ENCODE results near the gene ANKLE1. TPM values are rescaled to one million over a fixed set of nuclear protein-coding genes. Genes with fewer than 3 reads are reported as not detected.

The ANKLE1 gene
- total and polyA plus RNA-seq, 2 experiments from 2014 or later = 9.1 to 20.2 TPM

- no peak for ATAC-seq
- Histone ChIP-seq H3K27ac (ENCODE audit: low read depth) (no peak overlapping the region), H4K20me1 (replicated peaks; ENCODE audit: insufficient read depth) (peaks cover 16% of the 10 kb centered on the region), H3K9me2 (ENCODE audit: insufficient read depth) (no peaks in the 10 kb centered on the region), H2AFZ (no peak overlapping the region), H3K4me2 (no peak overlapping the region), H3K36me3 (ENCODE audit: insufficient read depth) (no peaks in the 10 kb centered on the region), H3F3A (replicated peaks; ENCODE audit: low read depth) (peaks cover 37% of the 10 kb centered on the region), H3K4me1 (ENCODE audit: insufficient read depth) (peaks cover 34% of the 10 kb centered on the region), H3K79me2 (replicated peaks; ENCODE audit: insufficient read depth) (peaks cover 35% of the 10 kb centered on the region), H3K27me3 (ENCODE audit: insufficient read depth) (no peaks in the 10 kb centered on the region), H3K4me3 (no peak overlapping the region)
- Mint-ChIP-seq H3K36me3 (ENCODE audit: low read depth) (peaks cover 15% of the 10 kb centered on the region; the same call in 2 of the 3 replicates), H3K4me1 (peaks cover 38% of the 10 kb centered on the region), H3K27ac (peak overlapping the region; percentile 32; the same call in 1 of the 2 replicates), H3K4me3 (peak overlapping the region; percentile 95), H3K27me3 (ENCODE audit: insufficient read depth, low read depth, poor library complexity) (peaks cover 29% of the 10 kb centered on the region), H3K9me3 (no peaks in the 10 kb centered on the region; the same call in 1 of the 3 replicates)
- DNase-seq (ENCODE audit: low spot score) = no peak
- TF ChIP-seq EZH2 (IDR thresholded peaks at IDR 0.05; ENCODE audit: low read depth, unreplicated experiment) (no peak), ZNF331 (CRISPR knock-in tag; IDR thresholded peaks at IDR 0.05; ENCODE audit: low read depth) (no peak), JUNB (IDR thresholded peaks at IDR 0.05; ENCODE audit: unreplicated experiment) (no peak), EZH2phosphoT487 (IDR thresholded peaks at IDR 0.05; ENCODE audit: unreplicated experiment) (no peak), POLR2AphosphoS5 (IDR thresholded peaks at IDR 0.05; ENCODE audit: low read depth) (no peak), ZNF114 (CRISPR knock-in tag; IDR thresholded peaks at IDR 0.05) (no peak)
Observed at GRCh38 chr19:17307876-17308377, 26.2 kb downstream of the ANKLE1 start.

- H3K36me3 Mint-ChIP-seq (ENCODE audit: low read depth) = peaks cover 23% of the 10 kb centered on the region
- DNase-seq (ENCODE audit: low spot score) (peak; percentile 100), ATAC-seq (peak; percentile 78)
- peak within 1 kb of the TSS; percentile 97 for H3K27ac Mint-ChIP-seq
- peak; percentile 76 for TF ChIP-seq CREB1 (CRISPR knock-in tag; IDR thresholded peaks at IDR 0.05; ENCODE audit: low read depth)
- peak; percentile 91 for TF ChIP-seq ETS1 (IDR thresholded peaks at IDR 0.05)
- peak; percentile 76 for TF ChIP-seq POLR2AphosphoS5 (IDR thresholded peaks at IDR 0.05; ENCODE audit: low read depth)
- TF ChIP-seq ZNF114 (CRISPR knock-in tag; IDR thresholded peaks at IDR 0.05) = no peak
- peaks cover 35% of the 10 kb centered on the region for H3K79me2 ChIP-seq (replicated peaks; ENCODE audit: insufficient read depth)
- H3K4me1 ChIP-seq (ENCODE audit: insufficient read depth) = peaks cover 25% of the 10 kb centered on the region
- H3K4me3 ChIP-seq = peak within 1 kb of the TSS; percentile 94
- peaks cover 28% of the 10 kb centered on the region for H3K4me1 Mint-ChIP-seq
- peak within 1 kb of the TSS; percentile 96 for H3K4me3 Mint-ChIP-seq
- H2AFZ ChIP-seq = no peak within 1 kb of the TSS; the same call in 1 of the 2 replicates
- H3K9me2 ChIP-seq (ENCODE audit: insufficient read depth) = no peaks in the 10 kb centered on the region
- peaks cover 33% of the 10 kb centered on the region for H3F3A ChIP-seq (replicated peaks; ENCODE audit: low read depth)
- H3K36me3 ChIP-seq (ENCODE audit: insufficient read depth) = no peaks in the 10 kb centered on the region
- H3K9me3 Mint-ChIP-seq = no peaks in the 10 kb centered on the region; the same call in 1 of the 3 replicates
- H3K4me2 ChIP-seq = peak within 1 kb of the TSS; percentile 99
- peaks cover 16% of the 10 kb centered on the region for H4K20me1 ChIP-seq (replicated peaks; ENCODE audit: insufficient read depth)
- H3K27me3 Mint-ChIP-seq (ENCODE audit: insufficient read depth, low read depth, poor library complexity) = peaks cover 25% of the 10 kb centered on the region
- H3K27ac ChIP-seq (ENCODE audit: low read depth) = peak within 1 kb of the TSS; percentile 91
- H3K27me3 ChIP-seq (ENCODE audit: insufficient read depth) = no peaks in the 10 kb centered on the region
Observed at GRCh38 chr19:17309198-17309964, 27.7 kb downstream of the ANKLE1 start, which contains the start of gene DDA1. TSS of gene DDA1 (plus strand) at chr19:17309563. CDS start at chr19:17309655, 92 bp downstream.

All from GM23338 (cell line).